ENCODE measurements around the gene WDFY3.

Gene WDFY3

DNA sequence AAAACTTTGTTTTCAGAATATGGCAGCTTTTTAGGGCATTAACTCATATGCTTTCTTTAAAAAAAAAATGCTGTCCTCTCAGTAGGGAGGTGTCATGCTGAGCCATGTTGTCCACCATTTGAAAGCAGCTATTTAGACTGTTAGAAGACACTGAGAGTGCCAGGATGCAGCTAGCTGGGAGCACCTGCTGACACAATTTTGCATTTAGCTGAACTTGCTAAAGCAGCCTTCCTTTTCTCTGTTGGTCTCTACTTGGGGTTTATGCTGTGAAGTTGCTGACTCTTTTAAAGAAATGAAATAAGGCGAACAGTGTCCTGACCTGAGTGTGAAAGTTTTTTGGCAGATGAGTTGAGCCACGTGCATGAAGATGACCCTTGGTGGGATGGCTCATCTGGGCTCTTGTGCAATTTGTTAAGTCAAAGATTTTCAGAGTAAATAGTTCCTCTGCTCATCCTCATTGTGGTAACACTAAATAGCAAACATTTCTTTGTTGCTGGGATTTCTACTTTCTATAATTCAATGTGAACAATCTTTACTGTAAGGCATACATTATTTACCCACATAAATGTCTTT, 319.1 kb downstream of the WDFY3 start:
- H3K79me2 ChIP-seq (ENCODE audit: insufficient read depth, low read length), result no peaks in the 10 kb centered on the region
- no peaks in the 10 kb centered on the region for H4K20me1 ChIP-seq (ENCODE audit: insufficient read depth, low read length, poor library complexity, severe bottlenecking)
- H3K9me2 ChIP-seq (replicated peaks; ENCODE audit: low read depth, low read length), result no peaks in the 10 kb centered on the region
- no peaks in the 10 kb centered on the region for H3K9me3 ChIP-seq (ENCODE audit: insufficient read depth, low read depth, low read length)
- H2AFZ ChIP-seq (ENCODE audit: low read length), result no peak overlapping the region
- H3K4me2 ChIP-seq (ENCODE audit: low read depth, low read length, poor library complexity, severe bottlenecking), result no peak overlapping the region
- no peaks in the 10 kb centered on the region for H3K36me3 ChIP-seq (ENCODE audit: insufficient read depth, low read length)
- H3K27me3 ChIP-seq (ENCODE audit: insufficient read depth, low read length, poor library complexity, severe bottlenecking), result no peaks in the 10 kb centered on the region
- no peaks in the 10 kb centered on the region for H3K4me1 ChIP-seq (ENCODE audit: insufficient read depth, low read length, poor library complexity, severe bottlenecking)
- TF ChIP-seq EZH2phosphoT487 (IDR thresholded peaks at IDR 0.05; ENCODE audit: borderline replicate concordance), result no peak
- TF ChIP-seq, protein P1, sequence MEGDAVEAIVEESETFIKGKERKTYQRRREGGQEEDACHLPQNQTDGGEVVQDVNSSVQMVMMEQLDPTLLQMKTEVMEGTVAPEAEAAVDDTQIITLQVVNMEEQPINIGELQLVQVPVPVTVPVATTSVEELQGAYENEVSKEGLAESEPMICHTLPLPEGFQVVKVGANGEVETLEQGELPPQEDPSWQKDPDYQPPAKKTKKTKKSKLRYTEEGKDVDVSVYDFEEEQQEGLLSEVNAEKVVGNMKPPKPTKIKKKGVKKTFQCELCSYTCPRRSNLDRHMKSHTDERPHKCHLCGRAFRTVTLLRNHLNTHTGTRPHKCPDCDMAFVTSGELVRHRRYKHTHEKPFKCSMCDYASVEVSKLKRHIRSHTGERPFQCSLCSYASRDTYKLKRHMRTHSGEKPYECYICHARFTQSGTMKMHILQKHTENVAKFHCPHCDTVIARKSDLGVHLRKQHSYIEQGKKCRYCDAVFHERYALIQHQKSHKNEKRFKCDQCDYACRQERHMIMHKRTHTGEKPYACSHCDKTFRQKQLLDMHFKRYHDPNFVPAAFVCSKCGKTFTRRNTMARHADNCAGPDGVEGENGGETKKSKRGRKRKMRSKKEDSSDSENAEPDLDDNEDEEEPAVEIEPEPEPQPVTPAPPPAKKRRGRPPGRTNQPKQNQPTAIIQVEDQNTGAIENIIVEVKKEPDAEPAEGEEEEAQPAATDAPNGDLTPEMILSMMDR (conservative IDR thresholded peaks at IDR 0.05; ENCODE audit: low read length), result no peak
- no peak overlapping the region for H3K4me3 ChIP-seq (ENCODE audit: low read length, poor library complexity, severe bottlenecking)
- no peaks in the 10 kb centered on the region for H3F3A ChIP-seq (ENCODE audit: low read depth)
- H3K9ac ChIP-seq (ENCODE audit: low read depth, low read length, poor library complexity, severe bottlenecking), result no peak overlapping the region

DNA sequence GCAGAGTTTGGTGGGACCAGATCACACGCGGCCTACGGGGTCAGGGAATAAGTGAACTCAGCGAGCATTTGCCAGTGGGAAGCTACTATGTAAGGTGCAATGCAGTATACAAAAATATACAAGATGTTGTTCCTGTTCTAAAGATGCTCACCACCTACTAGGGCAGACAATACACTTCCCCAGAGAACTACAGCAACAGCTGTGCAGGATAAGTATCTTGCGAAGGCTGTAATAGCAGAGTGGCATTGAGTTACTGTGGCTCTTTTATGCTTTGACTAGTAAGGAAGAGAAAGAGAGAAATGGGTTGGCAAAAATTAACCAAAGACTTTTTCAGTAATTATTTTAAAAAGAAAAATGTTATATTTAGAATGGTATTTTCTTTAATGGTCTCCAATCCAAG, 322.4 kb downstream of the WDFY3 start:
- Histone ChIP-seq H3K27me3 (ENCODE audit: insufficient read depth, low read length, poor library complexity, severe bottlenecking) (no peaks in the 10 kb centered on the region), H3K4me1 (ENCODE audit: insufficient read depth, low read length, poor library complexity, severe bottlenecking) (no peaks in the 10 kb centered on the region), H3F3A (ENCODE audit: low read depth) (no peaks in the 10 kb centered on the region), H3K4me3 (ENCODE audit: low read length, poor library complexity, severe bottlenecking) (no peak overlapping the region), H3K9ac (ENCODE audit: low read depth, low read length, poor library complexity, severe bottlenecking) (no peak overlapping the region), H3K9me2 (replicated peaks; ENCODE audit: low read depth, low read length) (no peaks in the 10 kb centered on the region), H3K36me3 (ENCODE audit: insufficient read depth, low read length) (no peaks in the 10 kb centered on the region), H3K4me2 (ENCODE audit: low read depth, low read length, poor library complexity, severe bottlenecking) (no peak overlapping the region), H3K79me2 (ENCODE audit: insufficient read depth, low read length) (no peaks in the 10 kb centered on the region), H2AFZ (ENCODE audit: low read length) (no peak overlapping the region), H4K20me1 (ENCODE audit: insufficient read depth, low read length, poor library complexity, severe bottlenecking) (no peaks in the 10 kb centered on the region), H3K9me3 (ENCODE audit: insufficient read depth, low read depth, low read length) (no peaks in the 10 kb centered on the region)
- TF ChIP-seq, protein P1 (conservative IDR thresholded peaks at IDR 0.05; ENCODE audit: low read length), result no peak
- no peak for TF ChIP-seq EZH2phosphoT487 (IDR thresholded peaks at IDR 0.05; ENCODE audit: borderline replicate concordance)

DNA sequence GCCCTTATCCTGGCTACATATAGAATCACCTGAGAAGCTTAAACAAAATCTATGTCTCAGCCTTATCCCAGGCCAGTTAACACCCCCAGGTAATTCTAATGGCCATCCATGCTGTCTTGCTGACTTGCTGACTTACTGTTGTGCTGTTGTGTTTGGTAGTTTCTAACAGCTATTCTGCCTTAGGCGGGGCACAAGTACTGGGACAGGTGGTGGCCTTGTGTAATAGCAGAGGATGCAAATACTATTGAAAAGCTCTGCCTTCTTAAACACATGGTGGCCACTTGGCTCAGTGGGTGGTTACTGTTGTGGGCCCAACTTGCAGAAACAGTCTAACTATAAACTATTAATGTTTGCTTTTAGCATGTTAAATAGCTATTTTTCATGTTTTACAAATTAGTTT, 327.3 kb downstream of the WDFY3 start:
- Histone ChIP-seq H3K9me2 (replicated peaks; ENCODE audit: low read depth, low read length) (no peaks in the 10 kb centered on the region), H3K36me3 (ENCODE audit: insufficient read depth, low read length) (no peaks in the 10 kb centered on the region), H3F3A (ENCODE audit: low read depth) (no peaks in the 10 kb centered on the region), H4K20me1 (ENCODE audit: insufficient read depth, low read length, poor library complexity, severe bottlenecking) (no peaks in the 10 kb centered on the region), H2AFZ (ENCODE audit: low read length) (no peak overlapping the region), H3K4me2 (ENCODE audit: low read depth, low read length, poor library complexity, severe bottlenecking) (no peak overlapping the region), H3K4me1 (ENCODE audit: insufficient read depth, low read length, poor library complexity, severe bottlenecking) (no peaks in the 10 kb centered on the region), H3K9ac (ENCODE audit: low read depth, low read length, poor library complexity, severe bottlenecking) (no peak overlapping the region), H3K9me3 (ENCODE audit: insufficient read depth, low read depth, low read length) (no peaks in the 10 kb centered on the region), H3K27me3 (ENCODE audit: insufficient read depth, low read length, poor library complexity, severe bottlenecking) (no peaks in the 10 kb centered on the region), H3K4me3 (ENCODE audit: low read length, poor library complexity, severe bottlenecking) (no peak overlapping the region), H3K79me2 (ENCODE audit: insufficient read depth, low read length) (no peaks in the 10 kb centered on the region)
- TF ChIP-seq EZH2phosphoT487 (IDR thresholded peaks at IDR 0.05; ENCODE audit: borderline replicate concordance), result no peak
- TF ChIP-seq, protein P1 (conservative IDR thresholded peaks at IDR 0.05; ENCODE audit: low read length), result no peak
